WI38 (cell line): ENCODE measurements around the gene CCDC116.
A peak's percentile ranks its signal among the peaks of the same experiment; 100 is the strongest.

Experiments
- H3K4me3 ChIP-seq: 2 replicates; pipeline ENCODE4 v1.5.1; 2011; ENCODE audit warnings: low read depth, mild to moderate bottlenecking, control low read depth, low read length
- CTCF ChIP-seq: IDR thresholded peaks from 2 replicates; pipeline ENCODE4 v1.5.1; 2012; ENCODE audit warnings: low read depth, mild to moderate bottlenecking, control low read depth, low read length

Gene CCDC116

GRCh38 chr22:21665047-21665851 lies 32.7 kb downstream of the CCDC116 start:
- peak overlapping the region; percentile 81 for H3K4me3 ChIP-seq
- TF ChIP-seq CTCF: no peak

GRCh38 chr22:21666786-21667185 lies 34.2 kb downstream of the CCDC116 start:
- peak overlapping the region; percentile 81 for H3K4me3 ChIP-seq
- no peak for TF ChIP-seq CTCF

GRCh38 chr22:21669026-21669425 lies 36.5 kb downstream of the CCDC116 start:
- H3K4me3 ChIP-seq: no peak overlapping the region
- TF ChIP-seq CTCF: no peak

- H3K4me3 ChIP-seq: no peak overlapping the region
- no peak for TF ChIP-seq CTCF
These were observed 39.6 kb downstream of the CCDC116 start for GRCh38 chr22:21672107-21672629.

GRCh38 chr22:21673534-21674321 lies 41.2 kb downstream of the CCDC116 start:
- TF ChIP-seq CTCF: no peak
- H3K4me3 ChIP-seq: no peak overlapping the region

- no peak for TF ChIP-seq CTCF
- H3K4me3 ChIP-seq: no peak overlapping the region
These were observed 42.2 kb downstream of the CCDC116 start for GRCh38 chr22:21674638-21675245.
